Activated naive CD8-positive, alpha-beta T cell treated with anti-CD3 and anti-CD28 coated beads, Interleukin-2, amount 50 U/mL, for 24 hours (primary cell): ENCODE results near the gene PCED1A.
A peak's percentile ranks its signal among the peaks of the same experiment; 100 is the strongest.
"Not testable (repeated sequence)": the region's sequence is repeated elsewhere in the genome, so short reads cannot be mapped to it uniquely, and the experiment has no call there.

Experiments used
- ATAC-seq: fragments of 150-1000 bp; cut with Tn5 transposase; one replicate; pipeline ENCODE4 v1.10.0; 2021
- DNase-seq: peaks from one replicate; pipeline ENCODE4 v3.0.0; 2021
- H3K27ac Mint-ChIP-seq: one replicate; pipeline ENCODE4 v1.8.0; 2021; ENCODE audit warnings: mild to moderate bottlenecking, mixed read lengths
- H3K27me3 Mint-ChIP-seq: one replicate; pipeline ENCODE4 v1.8.0; 2021; ENCODE audit warnings: mixed read lengths
- H3K36me3 Mint-ChIP-seq: one replicate; pipeline ENCODE4 v1.8.0; 2021; ENCODE audit warnings: low read depth, mixed read lengths
- H3K4me1 Mint-ChIP-seq: one replicate; pipeline ENCODE4 v1.8.0; 2021; ENCODE audit warnings: mixed read lengths
- H3K4me3 Mint-ChIP-seq: one replicate; pipeline ENCODE4 v1.8.0; 2021; ENCODE audit warnings: mild to moderate bottlenecking, moderate library complexity, mixed read lengths
- H3K9me3 Mint-ChIP-seq: one replicate; pipeline ENCODE4 v1.8.0; 2021; ENCODE audit warnings: mixed read lengths

The PCED1A gene

GRCh38 chr20:2807929-2808328, 32.5 kb downstream of the PCED1A start:
- H3K4me3 Mint-ChIP-seq, H3K27ac Mint-ChIP-seq, DNase-seq, H3K36me3 Mint-ChIP-seq, H3K4me1 Mint-ChIP-seq, ATAC-seq: not testable (repeated sequence)
- H3K9me3 Mint-ChIP-seq = peaks cover 11% of the 10 kb centered on the region
- H3K27me3 Mint-ChIP-seq = peaks cover 58% of the 10 kb centered on the region

- H3K36me3 Mint-ChIP-seq = no peaks in the 10 kb centered on the region
- peaks cover 60% of the 10 kb centered on the region for H3K27me3 Mint-ChIP-seq
- peaks cover 6% of the 10 kb centered on the region for H3K9me3 Mint-ChIP-seq
- H3K4me1 Mint-ChIP-seq = no peaks in the 10 kb centered on the region
- DNase-seq = no peak
- H3K27ac Mint-ChIP-seq = no peak overlapping the region
- no peak for ATAC-seq
- no peak overlapping the region for H3K4me3 Mint-ChIP-seq
Observed at GRCh38 chr20:2807019-2807418, 33.4 kb downstream of the PCED1A start.

GRCh38 chr20:2806351-2806701, 34.1 kb downstream of the PCED1A start:
- ATAC-seq (no peak), DNase-seq (no peak)
- Mint-ChIP-seq H3K9me3 (peaks cover 5% of the 10 kb centered on the region), H3K4me3 (no peak overlapping the region), H3K4me1 (peaks cover 4% of the 10 kb centered on the region), H3K36me3 (no peaks in the 10 kb centered on the region), H3K27ac (no peak overlapping the region), H3K27me3 (peaks cover 60% of the 10 kb centered on the region)

- Mint-ChIP-seq H3K9me3 (no peaks in the 10 kb centered on the region), H3K4me3 (no peak overlapping the region), H3K27me3 (peaks cover 59% of the 10 kb centered on the region), H3K36me3 (no peaks in the 10 kb centered on the region), H3K27ac (no peak overlapping the region), H3K4me1 (peaks cover 9% of the 10 kb centered on the region)
- ATAC-seq (no peak), DNase-seq (no peak)
Observed at GRCh38 chr20:2805689-2806350, 34.6 kb downstream of the PCED1A start.

- peaks cover 61% of the 10 kb centered on the region for H3K27me3 Mint-ChIP-seq
- no peaks in the 10 kb centered on the region for H3K9me3 Mint-ChIP-seq
- H3K4me1 Mint-ChIP-seq = peaks cover 12% of the 10 kb centered on the region
- no peak for DNase-seq
- no peaks in the 10 kb centered on the region for H3K36me3 Mint-ChIP-seq
- no peak overlapping the region for H3K4me3 Mint-ChIP-seq
- ATAC-seq = no peak
- H3K27ac Mint-ChIP-seq = no peak overlapping the region
Observed at GRCh38 chr20:2804852-2805688, 35.4 kb downstream of the PCED1A start.

GRCh38 chr20:2804041-2804828, 36.2 kb downstream of the PCED1A start:
- Mint-ChIP-seq H3K4me1 (peaks cover 21% of the 10 kb centered on the region), H3K9me3 (no peaks in the 10 kb centered on the region), H3K27me3 (peaks cover 67% of the 10 kb centered on the region), H3K36me3 (no peaks in the 10 kb centered on the region), H3K4me3 (no peak overlapping the region), H3K27ac (no peak overlapping the region)
- ATAC-seq (no peak), DNase-seq (no peak)

- H3K4me3 Mint-ChIP-seq = peak overlapping the region; percentile 72
- H3K27ac Mint-ChIP-seq = peak overlapping the region; percentile 15
- DNase-seq (no peak), ATAC-seq (no peak)
- H3K36me3 Mint-ChIP-seq = no peaks in the 10 kb centered on the region
- peaks cover 27% of the 10 kb centered on the region for H3K4me1 Mint-ChIP-seq
- no peaks in the 10 kb centered on the region for H3K9me3 Mint-ChIP-seq
- H3K27me3 Mint-ChIP-seq = peaks cover 61% of the 10 kb centered on the region
Observed at GRCh38 chr20:2801286-2801728, 39.1 kb downstream of the PCED1A start.

- peak; percentile 67 for ATAC-seq
- H3K27ac Mint-ChIP-seq = peak within 1 kb of the TSS; percentile 90
- H3K4me1 Mint-ChIP-seq = peaks cover 27% of the 10 kb centered on the region
- no peaks in the 10 kb centered on the region for H3K9me3 Mint-ChIP-seq
- H3K27me3 Mint-ChIP-seq = peaks cover 56% of the 10 kb centered on the region
- peak; percentile 42 for DNase-seq
- H3K4me3 Mint-ChIP-seq = peak within 1 kb of the TSS; percentile 90
- no peaks in the 10 kb centered on the region for H3K36me3 Mint-ChIP-seq
Observed at GRCh38 chr20:2800521-2801285, 39.8 kb downstream of the PCED1A start, which contains the start of gene CPXM1. CPXM1 (minus strand) TSS chr20:2800627; CDS start chr20:2800572, 55 bp downstream.

- Mint-ChIP-seq H3K9me3 (no peaks in the 10 kb centered on the region), H3K36me3 (no peaks in the 10 kb centered on the region), H3K4me1 (peaks cover 27% of the 10 kb centered on the region), H3K27me3 (peaks cover 52% of the 10 kb centered on the region), H3K4me3 (peak overlapping the region; percentile 90), H3K27ac (peak overlapping the region; percentile 90)
- DNase-seq (no peak), ATAC-seq (no peak)
Observed at GRCh38 chr20:2799688-2800520, 40.6 kb downstream of the PCED1A start.

GRCh38 chr20:2799271-2799670, 41.2 kb downstream of the PCED1A start:
- H3K36me3 Mint-ChIP-seq = no peaks in the 10 kb centered on the region
- H3K4me1 Mint-ChIP-seq = peaks cover 27% of the 10 kb centered on the region
- peak overlapping the region; percentile 90 for H3K27ac Mint-ChIP-seq
- DNase-seq (no peak), ATAC-seq (no peak)
- no peaks in the 10 kb centered on the region for H3K9me3 Mint-ChIP-seq
- peak overlapping the region; percentile 90 for H3K4me3 Mint-ChIP-seq
- H3K27me3 Mint-ChIP-seq = peaks cover 51% of the 10 kb centered on the region

GRCh38 chr20:2798814-2799213, 41.6 kb downstream of the PCED1A start:
- H3K9me3 Mint-ChIP-seq = no peaks in the 10 kb centered on the region
- ATAC-seq (no peak), DNase-seq (no peak)
- no peak overlapping the region for H3K4me3 Mint-ChIP-seq
- H3K27me3 Mint-ChIP-seq = peaks cover 49% of the 10 kb centered on the region
- H3K36me3 Mint-ChIP-seq = no peaks in the 10 kb centered on the region
- no peak overlapping the region for H3K27ac Mint-ChIP-seq
- peaks cover 27% of the 10 kb centered on the region for H3K4me1 Mint-ChIP-seq

- Mint-ChIP-seq H3K27me3 (peaks cover 49% of the 10 kb centered on the region), H3K4me3 (no peak overlapping the region)
Observed at GRCh38 chr20:2798095-2798805, 42.2 kb downstream of the PCED1A start.

More at GRCh38 chr20:2798095-2798805, 42.2 kb downstream of the PCED1A start:
- ATAC-seq (no peak), DNase-seq (no peak)
- Mint-ChIP-seq H3K9me3 (no peaks in the 10 kb centered on the region), H3K4me1 (peaks cover 27% of the 10 kb centered on the region), H3K36me3 (no peaks in the 10 kb centered on the region), H3K27ac (no peak overlapping the region)
